GM15510 (cell line): ENCODE measurements around the gene ROR2.

Source experiments
- POLR2A ChIP-seq: IDR thresholded peaks from 3 replicates; pipeline ENCODE4 v1.6.1; 2011; ENCODE audit warnings: borderline replicate concordance; ENCODE audit not compliant: insufficient read length; ENCODE audit errors: extremely low read depth

Gene ROR2

GRCh38 chr9:91885746-91886413 is 64.1 kb downstream of the ROR2 start:
- no peak for TF ChIP-seq POLR2A

GRCh38 chr9:91884696-91885687 is 65.0 kb downstream of the ROR2 start:
- no peak for TF ChIP-seq POLR2A

- TF ChIP-seq POLR2A: no peak
Measured at GRCh38 chr9:91884153-91884552, 65.9 kb downstream of the ROR2 start.

- no peak for TF ChIP-seq POLR2A
Measured at GRCh38 chr9:91883503-91883902, 66.5 kb downstream of the ROR2 start.

GRCh38 chr9:91882627-91883026 is 67.4 kb downstream of the ROR2 start:
- TF ChIP-seq POLR2A: no peak

GRCh38 chr9:91880378-91880972 is 69.6 kb downstream of the ROR2 start:
- no peak for TF ChIP-seq POLR2A

- no peak for TF ChIP-seq POLR2A
Measured at GRCh38 chr9:91879231-91879630, 70.8 kb downstream of the ROR2 start.

GRCh38 chr9:91873637-91874051 is 76.4 kb downstream of the ROR2 start:
- TF ChIP-seq POLR2A: no peak

- no peak for TF ChIP-seq POLR2A
Measured at GRCh38 chr9:91868732-91869391, 81.2 kb downstream of the ROR2 start.

GRCh38 chr9:91867740-91868139 is 82.3 kb downstream of the ROR2 start:
- no peak for TF ChIP-seq POLR2A

GRCh38 chr9:91865041-91865440 is 85.0 kb downstream of the ROR2 start:
- no peak for TF ChIP-seq POLR2A

- no peak for TF ChIP-seq POLR2A
Measured at GRCh38 chr9:91864380-91864779, 85.6 kb downstream of the ROR2 start.

GRCh38 chr9:91863469-91863868 is 86.6 kb downstream of the ROR2 start:
- TF ChIP-seq POLR2A: no peak

- TF ChIP-seq POLR2A: no peak
Measured at GRCh38 chr9:91858213-91859030, 91.6 kb downstream of the ROR2 start.
